Occipital lobe (tissue), 2 donors: ENCODE data around the gene LMAN1L. TPM values are rescaled to one million over a fixed set of nuclear protein-coding genes. Genes with fewer than 3 reads are reported as not detected.

Experiments
- DNase-seq: peaks from one replicate; lab custom pipeline; 2025; lab: John Stamatoyannopoulos, UW
- total RNA-seq: library from RNA; depleted of rRNA; stranded (reverse); fragments of >200 nt; gene quantifications from one replicate; pipeline ENCODE4 v1.2.3, GENCODE V29; 2014

Gene LMAN1L
- not detected for total RNA-seq

- DNase-seq = no peak
These were observed at the start of gene LMAN1L for GRCh38 chr15:74812533-74812932. TSS of gene LMAN1L (plus strand) at chr15:74812835. CDS start at chr15:74812855, 20 bp downstream.

DNA sequence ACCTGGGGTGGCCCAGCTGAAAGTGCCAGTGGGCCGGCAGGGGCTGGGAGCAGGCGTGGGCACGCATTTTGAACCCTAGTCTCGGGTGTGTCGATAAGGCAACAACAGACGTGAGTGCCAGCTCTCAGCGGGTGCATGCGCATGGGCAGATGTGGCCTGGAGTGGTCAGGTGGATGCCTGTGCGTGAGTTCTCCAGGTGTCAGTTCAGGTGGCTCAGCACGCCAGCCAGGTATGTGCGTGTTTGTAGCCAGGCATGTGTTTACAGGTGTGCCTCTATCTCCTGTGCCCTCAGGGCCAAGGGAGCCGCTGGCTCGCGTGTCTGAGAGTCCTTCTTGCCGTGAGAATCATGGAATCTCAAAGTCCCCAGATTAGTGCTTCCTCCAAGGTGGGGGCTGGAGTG is 49.2 kb upstream of the LMAN1L start:
- no peak for DNase-seq

DNA sequence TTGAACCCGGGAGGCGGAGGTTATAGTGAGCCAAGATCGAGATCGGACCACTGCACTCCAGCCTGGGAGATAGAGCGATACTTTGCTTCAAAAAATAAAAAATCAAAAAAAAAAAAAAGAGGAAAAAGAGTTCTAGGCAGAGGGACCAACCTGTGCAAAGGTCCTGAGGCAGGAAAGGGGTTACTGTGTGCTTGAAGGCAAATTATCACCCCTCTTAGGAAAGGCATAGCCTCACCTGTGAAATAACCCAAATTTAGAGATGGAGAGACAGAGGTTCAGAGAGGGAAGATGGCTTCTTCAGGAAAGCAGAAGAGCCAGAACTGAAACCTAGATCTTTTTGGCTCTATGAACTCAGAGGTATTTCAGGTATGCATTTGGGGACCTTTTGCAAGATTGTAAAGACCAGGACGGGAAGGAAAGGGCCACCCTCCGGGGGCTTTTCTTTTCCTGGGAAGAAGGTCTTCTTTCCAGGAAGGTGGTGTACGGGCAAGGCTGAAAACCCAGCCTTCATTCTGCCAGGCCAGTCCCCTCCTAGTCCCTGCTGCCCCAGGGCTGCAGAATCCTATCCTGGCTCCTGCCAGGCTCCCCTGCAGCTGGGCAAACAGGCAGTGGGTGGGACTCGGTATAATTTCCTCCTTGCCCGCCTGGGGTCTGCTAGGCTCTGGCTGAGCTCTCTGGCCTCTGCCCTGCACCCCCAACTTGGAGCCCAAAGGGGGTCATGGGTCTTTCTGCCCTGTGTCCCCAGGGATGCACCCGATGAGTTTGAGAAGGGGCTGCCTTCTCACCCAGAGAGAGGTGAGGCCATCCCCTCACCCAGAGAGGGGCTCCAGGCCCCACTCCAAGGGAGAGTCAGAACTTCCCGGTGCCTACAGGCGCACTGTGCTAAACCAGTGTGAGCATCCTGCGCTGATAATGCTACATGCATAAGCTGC is 45.2 kb upstream of the LMAN1L start:
- DNase-seq = no peak

DNA sequence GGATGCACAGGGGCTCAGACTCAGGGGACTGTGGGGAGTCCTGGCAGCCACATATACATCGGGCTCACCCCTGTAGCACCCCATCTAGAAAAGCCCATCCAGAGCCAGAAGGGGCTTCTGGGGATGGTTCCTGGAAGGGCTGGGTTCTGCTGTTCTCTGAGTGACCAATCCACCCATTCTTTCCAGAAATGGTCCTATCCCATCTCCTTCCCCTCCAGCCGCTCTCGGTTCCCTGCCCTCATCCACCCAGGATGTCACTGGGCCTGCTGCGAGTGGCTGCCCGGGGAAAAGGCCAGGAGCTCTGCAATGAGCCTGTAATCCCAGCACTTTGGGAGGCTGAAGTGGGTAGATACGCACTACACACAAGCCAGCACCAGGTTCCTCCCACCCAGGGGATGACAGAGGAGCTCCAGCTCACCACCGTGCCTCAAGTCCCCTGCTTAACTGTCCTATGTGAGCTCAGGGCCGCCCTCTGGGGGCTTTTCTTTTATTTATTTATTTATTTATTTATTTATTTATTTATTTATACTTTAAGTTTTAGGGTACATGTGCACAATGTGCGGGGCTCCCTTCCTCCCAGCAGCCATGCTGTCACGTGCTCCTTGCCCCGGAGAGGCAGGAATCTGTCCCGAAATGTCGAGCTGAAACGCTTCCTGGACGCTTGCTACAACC is 44.4 kb upstream of the LMAN1L start:
- no peak for DNase-seq

- peak; percentile 34 for DNase-seq
These were observed 43.8 kb upstream of the LMAN1L start for GRCh38 chr15:74768771-74769342.

- no peak for DNase-seq
These were observed 43.1 kb upstream of the LMAN1L start for GRCh38 chr15:74769463-74770025.

- no peak for DNase-seq
These were observed 42.3 kb upstream of the LMAN1L start for GRCh38 chr15:74770211-74770903.

DNA sequence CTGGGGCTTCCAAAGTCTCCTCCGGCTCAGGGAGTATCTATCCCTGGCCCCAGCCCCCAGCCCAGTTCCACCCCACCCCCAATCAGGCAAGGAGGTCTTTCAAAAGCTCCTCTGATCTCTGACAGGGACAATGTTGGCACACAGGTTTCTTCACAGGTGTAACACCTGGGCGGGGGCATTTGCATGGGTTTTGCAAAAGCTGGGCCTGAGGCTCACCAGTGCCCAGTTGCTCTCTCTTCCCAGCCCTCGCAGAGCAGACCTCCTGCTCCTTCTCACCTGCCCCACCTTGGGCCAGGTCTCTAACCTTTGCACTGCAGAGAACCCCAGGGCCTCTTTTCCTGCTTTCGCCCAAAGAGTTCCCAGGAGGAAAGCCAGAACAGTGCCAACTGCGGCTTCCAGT is 39.3 kb upstream of the LMAN1L start:
- DNase-seq = no peak

DNA sequence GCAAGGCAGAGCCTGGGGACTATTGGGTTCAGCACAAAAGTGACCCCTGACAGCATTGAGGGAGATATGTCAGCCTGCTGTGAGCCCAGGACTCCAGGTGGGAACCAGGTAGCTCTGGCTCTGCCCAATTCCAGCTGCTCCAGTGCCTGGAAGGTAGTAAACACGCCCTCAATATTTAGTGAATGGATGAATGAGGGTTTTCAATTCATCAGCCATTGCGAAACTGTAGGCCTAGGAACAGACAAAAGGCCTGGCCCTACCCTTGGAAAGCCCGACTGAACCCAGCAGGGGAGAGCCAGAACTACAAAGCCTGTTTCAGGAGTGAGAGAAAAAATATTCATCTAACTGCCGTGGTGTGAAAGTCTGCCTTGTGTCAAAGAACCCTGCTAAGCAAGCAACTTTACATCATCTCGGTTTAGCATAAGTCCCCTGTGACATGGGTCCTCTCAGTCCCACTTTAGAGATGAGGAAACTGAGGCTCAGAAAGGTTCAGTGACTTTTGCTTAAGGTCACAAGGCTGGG is 38.8 kb upstream of the LMAN1L start:
- no peak for DNase-seq

GRCh38 chr15:74775132-74775562 is 37.5 kb upstream of the LMAN1L start:
- no peak for DNase-seq

DNA sequence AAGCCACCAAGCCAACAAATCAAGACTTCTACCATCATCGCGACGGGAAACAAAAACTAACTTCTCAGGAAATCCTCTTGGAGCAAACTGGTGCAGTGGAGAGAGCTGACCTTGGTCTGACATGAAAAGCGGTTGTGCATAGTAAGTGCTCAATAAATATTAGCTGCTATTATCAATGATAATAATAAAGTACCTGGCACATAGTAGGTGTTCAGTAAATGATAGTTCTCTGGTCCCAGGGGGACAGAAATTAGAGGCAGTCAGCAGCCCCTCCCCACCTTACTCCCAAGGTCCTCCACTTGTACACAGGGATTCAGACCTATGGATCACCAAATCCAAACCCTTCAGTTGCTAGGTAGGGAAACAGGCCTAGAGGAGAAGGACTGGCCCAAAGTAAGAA is 36.7 kb upstream of the LMAN1L start:
- DNase-seq = no peak

DNA sequence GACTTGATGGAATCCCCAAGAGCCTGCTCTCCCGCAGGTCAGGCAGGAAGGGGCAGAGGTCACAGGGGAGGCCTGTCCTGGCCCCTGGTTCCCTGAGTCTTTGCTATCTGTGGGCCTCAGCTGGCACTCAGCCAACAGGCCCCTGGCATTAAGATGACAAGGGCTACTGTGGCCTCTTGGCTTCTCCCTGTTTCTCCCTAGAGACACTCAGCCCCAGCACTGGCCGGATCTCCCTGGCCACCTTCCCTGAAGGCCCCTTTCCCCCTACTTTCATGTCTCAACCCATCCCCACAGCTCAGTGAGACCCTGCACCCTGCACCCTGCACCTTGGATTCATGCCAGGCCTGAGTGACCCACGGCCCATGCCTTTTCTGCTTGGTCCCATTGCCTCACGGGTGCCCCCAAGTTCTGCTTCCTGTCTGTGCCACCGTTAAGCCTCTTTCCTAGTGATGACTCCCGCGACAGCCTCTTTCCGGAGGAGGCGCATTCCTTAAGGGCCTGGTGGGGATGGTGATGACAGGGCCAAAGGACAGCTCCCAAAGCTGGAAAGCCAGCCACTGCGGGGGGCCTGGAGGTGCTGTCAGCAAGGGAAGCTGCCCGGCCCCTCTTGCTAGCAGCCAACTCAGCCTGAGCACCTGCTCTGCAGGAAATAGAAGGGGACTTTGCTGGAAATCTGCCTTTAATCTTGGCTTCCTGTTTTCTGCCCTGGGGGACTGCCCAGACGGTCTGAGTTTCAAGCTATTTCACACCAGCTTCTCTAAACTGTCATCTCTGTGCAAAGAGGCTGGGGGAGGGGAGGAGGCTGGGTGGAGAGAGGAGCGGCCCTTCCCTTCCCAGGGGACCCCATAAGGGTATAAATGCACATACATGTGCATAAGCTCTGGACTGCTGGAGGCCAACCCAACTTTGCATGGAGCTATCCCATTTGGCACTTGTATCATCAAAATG is 35.5 kb upstream of the LMAN1L start:
- DNase-seq = no peak

GRCh38 chr15:74777769-74778598 is 34.7 kb upstream of the LMAN1L start:
- DNase-seq = no peak

GRCh38 chr15:74778599-74778970 is 34.0 kb upstream of the LMAN1L start:
- no peak for DNase-seq

- no peak for DNase-seq
These were observed 33.4 kb upstream of the LMAN1L start for GRCh38 chr15:74779162-74779648.

DNA sequence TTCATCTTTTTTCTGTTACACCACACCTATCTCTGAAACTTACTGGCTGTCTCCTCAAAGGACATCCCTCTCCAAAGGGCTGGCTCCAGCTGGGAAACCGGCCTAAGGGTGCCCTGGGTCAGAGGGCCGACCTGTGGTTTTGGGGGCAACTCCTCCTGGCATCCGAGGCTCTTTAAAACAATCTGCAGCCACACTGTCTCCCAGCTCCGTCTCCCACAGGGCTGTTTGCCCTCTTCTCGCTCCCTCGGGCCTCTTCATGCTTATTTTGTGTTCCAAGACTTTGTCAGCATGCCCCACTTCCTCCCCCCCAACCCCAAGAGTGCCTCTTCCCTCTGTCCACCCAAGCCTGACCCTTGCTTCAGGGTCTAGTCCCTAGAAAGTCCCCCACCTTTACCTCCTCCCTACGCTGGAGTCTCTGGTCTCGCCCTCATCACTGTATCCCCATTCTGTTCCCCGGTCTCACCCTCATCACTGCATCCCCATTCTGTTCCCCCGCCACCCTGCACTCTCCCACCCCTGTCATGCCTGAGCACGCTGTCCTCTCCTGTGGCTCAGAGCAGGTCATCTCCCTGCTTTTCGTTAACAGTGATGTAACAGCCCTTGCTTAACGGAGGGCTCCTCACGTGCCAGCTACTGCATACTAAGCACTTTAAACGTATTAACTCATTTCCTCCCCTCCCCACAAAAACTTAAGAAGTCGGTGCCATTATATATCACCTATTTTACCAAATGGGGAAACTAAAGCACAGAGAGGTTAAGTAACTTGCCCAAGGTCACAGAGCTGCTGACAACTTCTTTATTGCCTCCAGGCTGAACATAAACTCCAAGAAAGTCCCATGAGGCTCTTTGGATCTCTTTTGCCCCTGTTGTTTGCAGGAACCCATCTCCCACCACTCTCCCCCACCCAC is 31.9 kb upstream of the LMAN1L start:
- DNase-seq = no peak

DNA sequence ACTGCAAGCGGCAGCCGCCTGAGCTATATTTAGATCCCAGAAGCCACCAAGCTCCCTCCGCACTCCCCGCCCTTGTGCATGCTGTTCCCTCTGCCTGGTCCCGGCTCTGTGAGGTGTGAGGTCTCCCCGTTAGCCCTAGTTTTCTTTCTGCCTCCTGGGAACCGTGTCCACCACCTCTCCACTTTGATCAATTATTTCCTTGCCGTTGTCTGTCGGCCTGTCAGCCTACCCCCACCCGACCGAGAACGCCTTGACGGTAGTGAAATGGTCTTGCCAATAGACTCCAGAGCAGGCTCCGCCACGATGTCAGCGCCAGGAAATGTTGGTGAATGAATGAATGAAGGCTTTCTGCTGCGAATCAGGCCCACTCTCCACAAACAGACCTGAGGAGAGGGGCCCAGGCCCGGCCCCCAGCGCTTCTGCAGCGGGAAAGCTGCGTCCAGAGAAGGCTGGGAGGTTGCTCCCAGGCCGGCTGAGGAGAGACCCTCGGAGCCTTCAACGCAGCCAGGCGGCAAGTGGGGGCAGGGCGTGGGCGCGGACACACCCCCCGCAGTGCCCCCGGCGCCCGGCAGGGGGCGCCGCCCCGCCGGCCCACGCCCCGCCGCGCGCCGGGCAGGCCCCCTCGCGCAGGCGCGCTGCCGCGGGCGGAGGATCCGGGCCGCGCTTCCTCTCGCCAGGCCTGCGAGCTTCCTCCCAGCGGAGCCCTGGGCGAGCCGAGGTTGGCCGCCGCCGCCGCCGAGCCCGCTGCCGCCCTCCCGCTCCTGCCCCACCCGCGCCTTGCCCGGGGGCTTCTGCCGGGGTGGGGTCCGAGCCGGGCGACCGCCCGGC is 31.0 kb upstream of the LMAN1L start, which contains the start of gene CSK:
Gene CSK (plus strand): TSS at position 650 of the 828 bp plus-strand sequence. CDS start 16,218 bp downstream, outside the sequence.
- peak; percentile 50 for DNase-seq
